Stimulated activated effector memory CD8-positive, alpha-beta T cell treated with anti-CD3 and anti-CD28 coated beads, Interleukin-12 subunit alpha, Interleukin-12 subunit beta, amount 100 ng/mL, for 72 hours (primary cell): Measurements from ENCODE around the gene PTPRM.

Experiments
- ATAC-seq: fragments of 150-1000 bp; cut with Tn5 transposase; 2 replicates; pipeline ENCODE4 v1.10.0; 2021
- DNase-seq, 2 donors: peaks; one replicate each; pipeline ENCODE4 v3.0.0; 2021 to 2022; ENCODE audit warnings: low spot score in 2 of 2
- H3K27ac Mint-ChIP-seq: one replicate; pipeline ENCODE4 v1.8.0; 2022; ENCODE audit warnings: mild to moderate bottlenecking, mixed read lengths
- H3K36me3 Mint-ChIP-seq: one replicate; pipeline ENCODE4 v1.8.0; 2022; ENCODE audit warnings: mild to moderate bottlenecking, mixed read lengths
- H3K4me1 Mint-ChIP-seq: one replicate; pipeline ENCODE4 v1.8.0; 2022; ENCODE audit warnings: mixed read lengths
- H3K4me3 Mint-ChIP-seq: one replicate; pipeline ENCODE4 v1.8.0; 2022; ENCODE audit warnings: mild to moderate bottlenecking, mixed read lengths
- H3K9me3 Mint-ChIP-seq: one replicate; pipeline ENCODE4 v1.8.0; 2022; ENCODE audit warnings: mixed read lengths

Gene PTPRM

GRCh38 chr18:8356001-8356400 is 788.9 kb downstream of the PTPRM start:
- DNase-seq (no peak), ATAC-seq (no peak)
- Mint-ChIP-seq H3K4me1 (no peaks in the 10 kb centered on the region), H3K27ac (no peak overlapping the region), H3K9me3 (no peaks in the 10 kb centered on the region), H3K36me3 (no peaks in the 10 kb centered on the region), H3K4me3 (no peak overlapping the region)

- H3K4me3 Mint-ChIP-seq: no peak overlapping the region
- no peaks in the 10 kb centered on the region for H3K4me1 Mint-ChIP-seq
- no peaks in the 10 kb centered on the region for H3K36me3 Mint-ChIP-seq
- DNase-seq: no peak
- H3K27ac Mint-ChIP-seq: no peak overlapping the region
- H3K9me3 Mint-ChIP-seq: no peaks in the 10 kb centered on the region
- ATAC-seq: no peak
Measured at GRCh38 chr18:8357320-8357719, 790.2 kb downstream of the PTPRM start.

- no peak overlapping the region for H3K27ac Mint-ChIP-seq
- H3K4me3 Mint-ChIP-seq: no peak overlapping the region
- H3K4me1 Mint-ChIP-seq: no peaks in the 10 kb centered on the region
- no peaks in the 10 kb centered on the region for H3K9me3 Mint-ChIP-seq
- DNase-seq (no peak), ATAC-seq (no peak)
- no peaks in the 10 kb centered on the region for H3K36me3 Mint-ChIP-seq
Measured at GRCh38 chr18:8358033-8358765, 791.1 kb downstream of the PTPRM start.

- Mint-ChIP-seq H3K36me3 (no peaks in the 10 kb centered on the region), H3K27ac (no peak overlapping the region), H3K4me1 (no peaks in the 10 kb centered on the region), H3K4me3 (no peak overlapping the region), H3K9me3 (no peaks in the 10 kb centered on the region)
- ATAC-seq (no peak), DNase-seq (no peak)
Measured at GRCh38 chr18:8359076-8359475, 792.0 kb downstream of the PTPRM start.

- Mint-ChIP-seq H3K27ac (no peak overlapping the region), H3K9me3 (no peaks in the 10 kb centered on the region), H3K36me3 (no peaks in the 10 kb centered on the region), H3K4me3 (no peak overlapping the region), H3K4me1 (no peaks in the 10 kb centered on the region)
- no peak for DNase-seq
- ATAC-seq: no peak
Measured at GRCh38 chr18:8359481-8359880, 792.4 kb downstream of the PTPRM start.

GRCh38 chr18:8361941-8362471 is 794.9 kb downstream of the PTPRM start:
- DNase-seq (no peak), ATAC-seq (no peak)
- no peaks in the 10 kb centered on the region for H3K36me3 Mint-ChIP-seq
- no peak overlapping the region for H3K4me3 Mint-ChIP-seq
- no peak overlapping the region for H3K27ac Mint-ChIP-seq
- no peaks in the 10 kb centered on the region for H3K4me1 Mint-ChIP-seq
- no peaks in the 10 kb centered on the region for H3K9me3 Mint-ChIP-seq

GRCh38 chr18:8362863-8363262 is 795.7 kb downstream of the PTPRM start:
- Mint-ChIP-seq H3K36me3 (no peaks in the 10 kb centered on the region), H3K27ac (no peak overlapping the region), H3K4me3 (no peak overlapping the region), H3K4me1 (no peaks in the 10 kb centered on the region), H3K9me3 (no peaks in the 10 kb centered on the region)
- no peak for ATAC-seq
- no peak for DNase-seq

- H3K27ac Mint-ChIP-seq: no peak overlapping the region
- no peak for DNase-seq
- H3K4me3 Mint-ChIP-seq: no peak overlapping the region
- H3K36me3 Mint-ChIP-seq: no peaks in the 10 kb centered on the region
- no peaks in the 10 kb centered on the region for H3K9me3 Mint-ChIP-seq
- ATAC-seq: no peak
- H3K4me1 Mint-ChIP-seq: no peaks in the 10 kb centered on the region
Measured at GRCh38 chr18:8364385-8364784, 797.3 kb downstream of the PTPRM start.

GRCh38 chr18:8365006-8365405 is 797.9 kb downstream of the PTPRM start:
- ATAC-seq: no peak
- no peaks in the 10 kb centered on the region for H3K9me3 Mint-ChIP-seq
- DNase-seq: no peak
- H3K4me3 Mint-ChIP-seq: no peak overlapping the region
- H3K27ac Mint-ChIP-seq: no peak overlapping the region
- H3K4me1 Mint-ChIP-seq: no peaks in the 10 kb centered on the region
- H3K36me3 Mint-ChIP-seq: no peaks in the 10 kb centered on the region

GRCh38 chr18:8365528-8365927 is 798.4 kb downstream of the PTPRM start:
- DNase-seq (no peak), ATAC-seq (no peak)
- Mint-ChIP-seq H3K27ac (no peak overlapping the region), H3K4me1 (no peaks in the 10 kb centered on the region), H3K36me3 (no peaks in the 10 kb centered on the region), H3K4me3 (no peak overlapping the region), H3K9me3 (no peaks in the 10 kb centered on the region)

GRCh38 chr18:8366070-8366469 is 799.0 kb downstream of the PTPRM start:
- no peaks in the 10 kb centered on the region for H3K36me3 Mint-ChIP-seq
- H3K27ac Mint-ChIP-seq: no peak overlapping the region
- ATAC-seq (no peak), DNase-seq (no peak)
- no peak overlapping the region for H3K4me3 Mint-ChIP-seq
- H3K9me3 Mint-ChIP-seq: no peaks in the 10 kb centered on the region
- no peaks in the 10 kb centered on the region for H3K4me1 Mint-ChIP-seq

GRCh38 chr18:8366656-8367055 is 799.5 kb downstream of the PTPRM start:
- no peaks in the 10 kb centered on the region for H3K36me3 Mint-ChIP-seq
- no peaks in the 10 kb centered on the region for H3K9me3 Mint-ChIP-seq
- H3K4me1 Mint-ChIP-seq: no peaks in the 10 kb centered on the region
- peak overlapping the region; percentile 36 for H3K4me3 Mint-ChIP-seq
- DNase-seq (no peak), ATAC-seq (no peak)
- no peak overlapping the region for H3K27ac Mint-ChIP-seq

GRCh38 chr18:8367217-8367988 is 800.3 kb downstream of the PTPRM start:
- Mint-ChIP-seq H3K9me3 (no peaks in the 10 kb centered on the region), H3K36me3 (no peaks in the 10 kb centered on the region), H3K4me1 (no peaks in the 10 kb centered on the region), H3K4me3 (peak overlapping the region; percentile 36), H3K27ac (no peak overlapping the region)
- peak in 1 of 2 donors; percentile 51 for DNase-seq
- no peak for ATAC-seq

GRCh38 chr18:8368512-8369217 is 801.5 kb downstream of the PTPRM start:
- no peak for DNase-seq
- ATAC-seq: no peak
- no peak overlapping the region for H3K27ac Mint-ChIP-seq
- no peak overlapping the region for H3K4me3 Mint-ChIP-seq
- H3K4me1 Mint-ChIP-seq: no peaks in the 10 kb centered on the region
- no peaks in the 10 kb centered on the region for H3K9me3 Mint-ChIP-seq
- no peaks in the 10 kb centered on the region for H3K36me3 Mint-ChIP-seq

GRCh38 chr18:8373486-8373885 is 806.4 kb downstream of the PTPRM start:
- Mint-ChIP-seq H3K27ac (no peak overlapping the region), H3K36me3 (peaks cover under 1% of the 10 kb centered on the region), H3K4me1 (no peaks in the 10 kb centered on the region), H3K9me3 (no peaks in the 10 kb centered on the region), H3K4me3 (no peak overlapping the region)
- ATAC-seq (no peak), DNase-seq (no peak)
